ENCODE data around the gene KLRG1.

- TF ChIP-seq EP300 (IDR thresholded peaks at IDR 0.05; ENCODE audit: borderline replicate concordance in 1 of 2, low read depth in 1 of 2, low read length in 1 of 2) (no peak), GATA2 (CRISPR knock-in tag; IDR thresholded peaks at IDR 0.05) (no peak), SMC3 (IDR thresholded peaks at IDR 0.05; ENCODE audit: low read depth, low read length) (no peak), ELF1 (IDR thresholded peaks at IDR 0.05) (no peak), REST (IDR thresholded peaks at IDR 0.05; ENCODE audit: low read depth, low read length) (no peak), MEF2A (IDR thresholded peaks at IDR 0.05; ENCODE audit: borderline replicate concordance, low read depth) (no peak), RFX5 (IDR thresholded peaks at IDR 0.05; ENCODE audit: low read length) (no peak), TAF1 (IDR thresholded peaks at IDR 0.05; ENCODE audit: borderline replicate concordance, low read depth, low read length) (no peak), FOXJ3 (CRISPR knock-in tag; IDR thresholded peaks at IDR 0.05) (no peak), RCOR1 (IDR thresholded peaks at IDR 0.05; ENCODE audit: low read length) (no peak), POLR2AphosphoS5 (IDR thresholded peaks at IDR 0.05; ENCODE audit: low read depth, low read length) (no peak)
- TF ChIP-seq, protein P1, sequence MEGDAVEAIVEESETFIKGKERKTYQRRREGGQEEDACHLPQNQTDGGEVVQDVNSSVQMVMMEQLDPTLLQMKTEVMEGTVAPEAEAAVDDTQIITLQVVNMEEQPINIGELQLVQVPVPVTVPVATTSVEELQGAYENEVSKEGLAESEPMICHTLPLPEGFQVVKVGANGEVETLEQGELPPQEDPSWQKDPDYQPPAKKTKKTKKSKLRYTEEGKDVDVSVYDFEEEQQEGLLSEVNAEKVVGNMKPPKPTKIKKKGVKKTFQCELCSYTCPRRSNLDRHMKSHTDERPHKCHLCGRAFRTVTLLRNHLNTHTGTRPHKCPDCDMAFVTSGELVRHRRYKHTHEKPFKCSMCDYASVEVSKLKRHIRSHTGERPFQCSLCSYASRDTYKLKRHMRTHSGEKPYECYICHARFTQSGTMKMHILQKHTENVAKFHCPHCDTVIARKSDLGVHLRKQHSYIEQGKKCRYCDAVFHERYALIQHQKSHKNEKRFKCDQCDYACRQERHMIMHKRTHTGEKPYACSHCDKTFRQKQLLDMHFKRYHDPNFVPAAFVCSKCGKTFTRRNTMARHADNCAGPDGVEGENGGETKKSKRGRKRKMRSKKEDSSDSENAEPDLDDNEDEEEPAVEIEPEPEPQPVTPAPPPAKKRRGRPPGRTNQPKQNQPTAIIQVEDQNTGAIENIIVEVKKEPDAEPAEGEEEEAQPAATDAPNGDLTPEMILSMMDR (IDR thresholded peaks at IDR 0.05): no peak
Measured at GRCh38 chr12:8991371-8992345, 2.3 kb downstream of the KLRG1 start.
